ENCODE measurements around the gene FAM20A. TPM values are rescaled to one million over a fixed set of nuclear protein-coding genes. Genes with fewer than 3 reads are reported as not detected.
A peak's percentile ranks its signal among the peaks of the same experiment; 100 is the strongest.

Gene FAM20A
- total RNA-seq, 4 donors from 2014 or later: 0.80 to 3.1 (median 1.4) TPM

DNA sequence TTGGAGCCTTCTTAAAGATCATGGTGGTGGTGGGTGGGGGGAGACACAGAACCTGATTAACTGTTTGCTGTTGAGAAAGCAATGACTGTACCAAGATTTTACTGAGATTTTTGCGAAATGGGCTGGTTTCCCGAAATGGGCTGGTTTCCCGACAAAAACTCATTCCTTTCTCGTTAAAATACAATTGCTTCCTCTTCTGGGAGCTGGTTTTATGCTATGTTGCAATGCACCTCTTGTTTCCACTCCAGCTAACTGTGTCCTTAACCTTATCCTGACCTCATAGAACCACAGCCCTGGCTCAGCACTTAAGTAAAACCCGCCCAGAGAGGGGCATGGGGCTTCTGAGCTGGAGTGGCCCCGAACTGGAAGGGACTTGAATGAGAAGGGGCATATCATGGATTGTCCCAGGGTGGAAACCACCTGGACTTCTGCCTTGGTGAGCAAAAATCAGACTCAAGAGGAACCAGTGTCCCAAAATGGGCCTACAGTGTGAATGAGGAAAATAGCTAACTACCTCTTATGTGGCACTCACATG lies 20.9 kb downstream of the FAM20A start:
- TF ChIP-seq, protein P1, sequence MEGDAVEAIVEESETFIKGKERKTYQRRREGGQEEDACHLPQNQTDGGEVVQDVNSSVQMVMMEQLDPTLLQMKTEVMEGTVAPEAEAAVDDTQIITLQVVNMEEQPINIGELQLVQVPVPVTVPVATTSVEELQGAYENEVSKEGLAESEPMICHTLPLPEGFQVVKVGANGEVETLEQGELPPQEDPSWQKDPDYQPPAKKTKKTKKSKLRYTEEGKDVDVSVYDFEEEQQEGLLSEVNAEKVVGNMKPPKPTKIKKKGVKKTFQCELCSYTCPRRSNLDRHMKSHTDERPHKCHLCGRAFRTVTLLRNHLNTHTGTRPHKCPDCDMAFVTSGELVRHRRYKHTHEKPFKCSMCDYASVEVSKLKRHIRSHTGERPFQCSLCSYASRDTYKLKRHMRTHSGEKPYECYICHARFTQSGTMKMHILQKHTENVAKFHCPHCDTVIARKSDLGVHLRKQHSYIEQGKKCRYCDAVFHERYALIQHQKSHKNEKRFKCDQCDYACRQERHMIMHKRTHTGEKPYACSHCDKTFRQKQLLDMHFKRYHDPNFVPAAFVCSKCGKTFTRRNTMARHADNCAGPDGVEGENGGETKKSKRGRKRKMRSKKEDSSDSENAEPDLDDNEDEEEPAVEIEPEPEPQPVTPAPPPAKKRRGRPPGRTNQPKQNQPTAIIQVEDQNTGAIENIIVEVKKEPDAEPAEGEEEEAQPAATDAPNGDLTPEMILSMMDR (IDR thresholded peaks at IDR 0.05 in 4 of 5, conservative IDR thresholded peaks at IDR 0.05 in 1 of 5): no peak
- no peak for TF ChIP-seq POLR2A (IDR thresholded peaks at IDR 0.05)
- H3K4me3 ChIP-seq: no peak overlapping the region
- no peaks in the 10 kb centered on the region for H3K27me3 ChIP-seq
- in situ Hi-C loops (cut with MboI; ENCODE audit: low sequenced_read_pairs in 4 of 4) (no loop called here), intact Hi-C loops (cut with DNase I; ENCODE audit: low total_unique reads) (no loop called here)
- H3K4me1 ChIP-seq: peaks cover 0 to 15% of the 10 kb centered on the region in 2 donors
- no peak for DNase-seq
- H3K9me3 ChIP-seq: no peaks in the 10 kb centered on the region
- no peaks in the 10 kb centered on the region for H3K36me3 ChIP-seq
- peak; percentile 32 to 59 for ATAC-seq
- H3K27ac ChIP-seq: peak overlapping the region; percentile 2 to 39 (median 34)

DNA sequence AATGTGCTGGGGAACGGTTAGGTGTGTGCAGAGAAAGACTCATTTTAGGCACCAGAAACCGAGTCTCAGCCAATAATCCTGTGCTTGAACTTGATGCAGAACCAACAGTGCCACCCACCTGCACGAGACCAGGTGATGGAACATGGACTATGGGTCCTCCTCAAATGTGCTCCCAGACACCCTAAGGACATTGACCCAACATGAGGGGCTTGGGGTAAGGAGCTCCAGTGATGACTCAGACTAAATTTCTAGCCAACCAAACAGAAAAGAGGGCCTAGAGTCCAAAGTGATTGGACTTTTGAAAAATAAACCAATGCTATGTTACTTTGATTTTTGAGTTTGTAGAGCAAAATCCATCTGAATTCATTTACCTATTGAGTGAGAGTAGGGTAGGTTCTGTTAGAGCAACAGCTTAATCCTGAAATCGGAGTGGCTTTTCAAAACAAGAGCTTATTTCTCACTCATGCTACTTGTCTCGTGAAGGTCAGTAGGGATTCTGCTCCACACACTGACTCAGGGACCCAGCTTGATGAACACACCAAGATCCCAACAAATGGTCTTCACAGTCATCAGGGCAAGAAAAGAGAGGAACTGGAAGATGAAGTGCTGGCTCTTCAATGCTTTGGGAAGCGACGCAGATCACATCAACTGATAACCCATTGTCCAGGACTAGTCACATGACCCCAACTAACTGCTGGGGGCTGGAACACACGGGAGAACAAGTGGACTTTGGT lies 21.8 kb downstream of the FAM20A start:
- Histone ChIP-seq H3K9me3 (no peaks in the 10 kb centered on the region), H3K4me3 (no peak overlapping the region), H3K36me3 (no peaks in the 10 kb centered on the region), H3K27me3 (no peaks in the 10 kb centered on the region), H3K27ac (peak overlapping the region in 1 of 4 donors; percentile 1), H3K4me1 (peaks cover 0 to 15% of the 10 kb centered on the region in 2 donors)
- in situ Hi-C loops (cut with MboI; ENCODE audit: low sequenced_read_pairs in 4 of 4): no loop called here
- no peak for ATAC-seq
- intact Hi-C loops (cut with DNase I; ENCODE audit: low total_unique reads): no loop called here
- DNase-seq: no peak
- TF ChIP-seq, protein P1 (IDR thresholded peaks at IDR 0.05 in 4 of 5, conservative IDR thresholded peaks at IDR 0.05 in 1 of 5): no peak
- no peak for TF ChIP-seq POLR2A (IDR thresholded peaks at IDR 0.05)

DNA sequence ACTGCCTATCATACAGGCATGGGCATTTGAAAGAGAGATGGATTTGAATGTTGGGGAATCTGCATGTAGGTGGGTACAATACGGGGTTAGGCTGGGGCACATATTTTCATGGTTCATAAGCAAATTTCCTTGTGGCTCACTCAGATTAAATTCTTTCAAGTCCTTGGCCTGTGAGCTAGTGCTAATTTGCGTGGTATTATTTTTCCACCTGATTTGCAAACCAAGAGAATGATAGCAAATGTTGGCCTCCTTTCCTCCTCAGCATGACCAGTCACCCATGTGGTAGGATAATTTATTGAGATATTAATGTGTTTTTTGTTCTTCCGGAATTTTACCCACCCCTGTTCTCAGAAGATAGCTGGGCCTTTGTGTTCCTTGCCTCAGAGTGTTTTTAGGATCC lies 22.9 kb downstream of the FAM20A start:
- ATAC-seq (no peak), DNase-seq (no peak)
- Histone ChIP-seq H3K4me1 (peaks cover 0 to 15% of the 10 kb centered on the region in 2 donors), H3K4me3 (no peak overlapping the region), H3K27me3 (no peaks in the 10 kb centered on the region), H3K9me3 (no peaks in the 10 kb centered on the region), H3K27ac (no peak overlapping the region), H3K36me3 (no peaks in the 10 kb centered on the region)
- TF ChIP-seq, protein P1 (IDR thresholded peaks at IDR 0.05 in 4 of 5, conservative IDR thresholded peaks at IDR 0.05 in 1 of 5): no peak
- TF ChIP-seq POLR2A (IDR thresholded peaks at IDR 0.05): no peak
- intact Hi-C loops (cut with DNase I; ENCODE audit: low total_unique reads): no loop called here
- in situ Hi-C loops (cut with MboI; ENCODE audit: low sequenced_read_pairs in 4 of 4): no loop called here

DNA sequence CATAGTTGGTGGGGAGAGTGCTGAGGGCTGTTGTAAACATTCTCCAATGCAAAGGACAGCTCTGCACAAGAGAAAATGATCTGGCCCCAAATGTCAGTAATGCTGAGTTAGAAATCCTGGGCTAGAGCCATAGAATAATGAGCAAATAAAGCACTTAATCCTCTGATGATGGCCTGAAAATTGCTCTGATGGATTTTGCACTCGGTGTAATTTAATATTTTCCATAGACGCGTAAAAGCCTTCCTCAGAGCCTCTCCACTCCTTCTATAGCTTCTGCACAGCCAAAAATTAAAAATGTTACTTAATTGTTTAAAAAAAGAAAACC lies 23.7 kb downstream of the FAM20A start:
- Histone ChIP-seq H3K36me3 (no peaks in the 10 kb centered on the region), H3K9me3 (no peaks in the 10 kb centered on the region), H3K27me3 (no peaks in the 10 kb centered on the region), H3K27ac (no peak overlapping the region), H3K4me3 (no peak overlapping the region), H3K4me1 (peaks cover 0 to 15% of the 10 kb centered on the region in 2 donors)
- DNase-seq: no peak
- ATAC-seq: peak in 1 of 2 donors; percentile 8
- no peak for TF ChIP-seq POLR2A (IDR thresholded peaks at IDR 0.05)
- TF ChIP-seq, protein P1 (IDR thresholded peaks at IDR 0.05 in 4 of 5, conservative IDR thresholded peaks at IDR 0.05 in 1 of 5): no peak
- in situ Hi-C loops (cut with MboI; ENCODE audit: low sequenced_read_pairs in 4 of 4) (no loop called here), intact Hi-C loops (cut with DNase I; ENCODE audit: low total_unique reads) (no loop called here)

Data from gastrocnemius medialis (tissue), 4 donors.